DMS153 (cell line): ENCODE measurements around the gene POU3F3.

ENCODE experiments used
- DNase-seq: peaks from one replicate; lab custom pipeline; 2025; lab: John Stamatoyannopoulos, UW

The POU3F3 gene

GRCh38 chr2:104860451-104860790 is 6.5 kb downstream of the POU3F3 start:
- DNase-seq: no peak

GRCh38 chr2:104861351-104862057 is 7.6 kb downstream of the POU3F3 start:
- DNase-seq: no peak

DNA sequence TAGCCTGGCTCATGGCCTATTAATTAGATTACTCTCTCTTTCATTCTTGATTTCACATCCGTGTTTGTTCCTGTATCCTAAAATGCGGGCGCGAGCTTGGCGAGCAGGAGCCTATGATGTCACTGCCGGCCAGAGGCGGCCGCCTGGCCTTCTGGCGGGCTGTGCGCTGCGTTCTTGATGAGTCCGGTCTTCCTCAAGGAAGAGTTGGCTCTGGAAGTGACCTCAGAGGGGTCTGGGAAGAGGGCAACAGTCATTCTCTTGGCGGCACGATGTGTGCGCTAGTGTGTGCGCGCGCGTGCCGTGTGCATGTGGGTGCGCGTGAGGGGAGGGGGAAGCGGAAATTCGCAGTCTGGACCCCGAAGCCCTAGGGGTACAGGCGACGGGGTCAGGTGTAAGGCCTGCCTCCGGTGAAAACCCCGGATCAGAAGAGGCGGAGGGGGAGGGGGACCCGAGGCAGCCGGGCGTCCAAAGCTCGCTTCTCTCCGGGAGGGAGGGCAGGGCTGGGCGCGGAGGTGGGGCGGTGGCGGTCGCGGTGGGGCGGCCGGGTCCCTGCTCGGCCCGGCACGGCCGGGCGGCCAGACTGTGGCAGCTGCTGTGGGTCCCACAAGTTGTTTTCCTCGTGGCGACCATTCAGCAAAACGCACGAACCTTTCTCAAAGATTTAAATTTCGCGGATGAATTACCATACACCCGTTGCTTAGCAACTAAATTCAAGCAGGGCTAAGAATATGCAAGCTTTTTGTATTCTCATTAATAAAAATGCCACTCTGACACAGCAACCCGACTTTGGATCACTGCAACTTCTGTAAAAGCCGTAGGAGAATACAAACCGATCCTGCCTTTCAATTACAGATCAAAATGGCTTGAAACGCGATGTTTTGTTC is 8.4 kb downstream of the POU3F3 start:
- DNase-seq: no peak

- DNase-seq: no peak
These were observed 9.2 kb downstream of the POU3F3 start for GRCh38 chr2:104863146-104863467.

DNA sequence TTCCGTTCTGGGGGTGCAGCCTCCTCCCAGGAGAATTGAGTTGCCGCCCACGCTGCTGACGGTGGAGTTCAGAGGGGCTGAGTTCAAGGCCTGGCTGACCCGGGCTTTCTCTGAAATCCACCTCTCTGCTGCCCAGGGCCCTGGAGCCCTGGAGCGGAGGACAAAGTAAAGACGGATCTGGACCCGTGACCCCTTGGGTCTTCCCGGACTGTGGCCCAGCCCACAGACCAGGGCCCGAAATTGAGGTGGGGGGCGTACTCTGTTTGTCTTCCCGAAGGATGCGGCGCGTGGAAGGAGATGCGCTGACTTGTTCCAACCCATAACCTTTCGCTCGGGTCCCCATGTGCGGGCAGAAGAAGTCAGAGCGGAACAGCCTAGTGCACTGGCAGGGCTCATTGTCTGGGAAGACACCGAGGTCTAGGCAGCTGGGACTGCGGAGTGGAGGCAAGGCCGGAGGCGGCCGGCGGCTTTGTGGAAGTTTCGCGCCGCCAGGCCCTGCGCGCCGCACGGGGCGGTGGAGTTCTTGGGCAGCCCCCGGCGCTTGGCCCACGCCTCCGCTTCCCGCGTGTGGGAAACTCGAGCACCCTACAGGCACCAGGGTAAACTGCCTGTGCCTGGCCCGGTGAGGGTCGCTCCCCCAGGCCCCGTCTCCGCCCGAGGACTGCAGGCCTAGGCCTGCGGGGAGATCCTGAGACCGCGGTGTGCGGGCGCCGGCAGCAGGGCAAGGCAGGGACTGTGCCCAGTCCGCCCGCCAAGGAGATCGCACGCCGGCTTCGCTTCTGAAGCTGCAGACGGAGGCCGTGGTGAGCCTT is 9.8 kb downstream of the POU3F3 start:
- no peak for DNase-seq

DNA sequence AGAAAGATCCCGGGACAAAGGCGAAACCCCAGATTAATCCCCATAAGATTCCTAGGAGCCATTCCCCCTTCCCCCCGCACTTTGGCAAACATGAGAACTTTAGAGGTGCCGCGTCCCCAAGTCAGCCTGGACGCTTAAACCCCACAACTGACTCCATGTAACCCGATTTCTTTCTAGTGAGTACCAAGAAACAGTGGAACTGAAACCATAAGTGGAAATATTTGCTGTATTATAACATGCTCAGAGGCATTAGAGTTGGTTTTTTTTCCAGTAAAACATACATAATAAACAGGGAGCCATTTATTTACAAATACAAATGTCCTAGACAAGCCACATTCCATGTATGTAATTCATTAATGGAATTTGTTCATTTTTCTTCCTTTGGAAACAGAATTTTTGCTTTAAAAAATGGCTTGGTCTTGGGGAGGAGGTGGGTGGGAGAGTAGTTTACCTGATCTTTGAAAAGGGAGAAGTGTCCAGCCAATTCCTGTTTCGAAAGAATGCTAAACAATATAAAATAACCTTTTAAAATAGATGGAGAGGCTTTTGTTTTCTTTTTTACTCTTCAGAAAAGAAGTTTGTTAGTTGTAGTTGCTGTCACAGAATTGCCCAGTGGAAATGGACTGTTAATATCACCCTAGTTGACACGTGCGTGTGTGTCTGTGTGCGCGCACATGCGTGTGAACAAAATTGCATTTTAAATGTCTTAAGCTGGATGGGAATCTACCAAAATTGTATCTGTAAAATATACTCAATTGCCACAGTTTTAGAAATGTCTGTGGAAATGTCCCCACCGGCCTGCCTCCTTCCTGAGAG is 10.6 kb downstream of the POU3F3 start:
- DNase-seq: no peak

DNA sequence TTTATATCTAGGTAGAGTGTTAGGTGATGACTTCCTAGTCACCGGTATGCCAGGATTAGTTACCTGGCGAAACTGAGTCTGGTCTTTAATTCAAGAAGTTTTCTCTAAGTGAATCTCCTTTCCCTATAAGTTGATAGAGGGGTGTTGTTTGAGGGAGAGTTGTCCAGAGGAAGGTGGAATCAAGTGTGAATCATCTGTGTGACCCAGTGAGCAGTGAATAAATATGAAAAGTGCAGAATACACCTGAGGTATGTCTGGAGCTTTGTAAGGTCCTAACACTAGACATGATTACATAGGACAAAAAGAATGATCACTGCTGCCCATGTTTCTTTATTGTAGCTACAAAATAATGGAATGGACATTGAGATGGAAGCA is 11.2 kb downstream of the POU3F3 start:
- no peak for DNase-seq

- DNase-seq: no peak
These were observed 12.4 kb downstream of the POU3F3 start for GRCh38 chr2:104866122-104866864.

DNA sequence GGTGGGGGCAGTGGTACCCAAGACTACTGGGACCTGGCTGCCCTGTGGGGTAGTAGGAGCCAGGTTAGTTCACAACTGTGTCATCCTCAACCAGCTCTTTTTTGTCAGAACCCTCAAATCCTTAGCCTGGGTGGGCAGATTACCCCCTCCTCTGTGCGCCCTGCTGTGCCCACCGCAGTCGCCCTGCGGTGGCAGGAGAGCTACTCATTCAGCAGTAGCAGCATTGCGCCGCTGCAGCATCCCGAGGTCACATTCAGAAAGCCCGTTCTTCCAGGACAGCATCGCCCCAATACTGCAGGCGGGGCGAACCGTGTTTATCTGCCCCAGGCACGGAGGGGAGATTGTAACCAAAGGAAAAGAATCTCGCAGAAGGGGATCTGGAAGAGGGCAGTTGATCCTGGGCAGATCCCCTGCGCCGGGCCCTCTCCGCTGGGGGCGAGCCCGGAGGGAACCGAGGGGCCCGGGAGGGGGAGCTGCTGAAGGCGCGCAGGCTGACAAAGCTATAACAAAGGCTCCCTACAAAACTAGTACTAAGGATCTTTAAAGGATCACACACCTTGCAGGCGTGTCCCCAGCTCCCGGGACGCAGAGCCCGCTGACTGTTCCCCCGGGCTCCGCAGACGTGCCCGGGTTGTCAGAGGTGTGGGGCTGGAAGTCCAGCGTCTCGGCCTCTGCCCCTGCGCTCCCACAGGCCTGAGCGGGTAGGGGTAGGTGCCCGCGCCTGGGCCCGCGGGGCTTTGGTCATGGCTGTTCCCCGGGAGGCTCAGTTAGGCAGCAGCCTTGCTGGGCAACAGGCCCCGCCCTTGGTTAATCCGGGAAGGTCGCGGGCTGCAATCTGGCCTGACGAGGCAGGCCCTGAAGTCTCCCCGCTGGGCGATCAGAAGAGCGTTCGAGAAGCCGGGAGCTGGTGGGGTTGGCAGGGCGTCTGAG is 13.2 kb downstream of the POU3F3 start:
- no peak for DNase-seq

DNA sequence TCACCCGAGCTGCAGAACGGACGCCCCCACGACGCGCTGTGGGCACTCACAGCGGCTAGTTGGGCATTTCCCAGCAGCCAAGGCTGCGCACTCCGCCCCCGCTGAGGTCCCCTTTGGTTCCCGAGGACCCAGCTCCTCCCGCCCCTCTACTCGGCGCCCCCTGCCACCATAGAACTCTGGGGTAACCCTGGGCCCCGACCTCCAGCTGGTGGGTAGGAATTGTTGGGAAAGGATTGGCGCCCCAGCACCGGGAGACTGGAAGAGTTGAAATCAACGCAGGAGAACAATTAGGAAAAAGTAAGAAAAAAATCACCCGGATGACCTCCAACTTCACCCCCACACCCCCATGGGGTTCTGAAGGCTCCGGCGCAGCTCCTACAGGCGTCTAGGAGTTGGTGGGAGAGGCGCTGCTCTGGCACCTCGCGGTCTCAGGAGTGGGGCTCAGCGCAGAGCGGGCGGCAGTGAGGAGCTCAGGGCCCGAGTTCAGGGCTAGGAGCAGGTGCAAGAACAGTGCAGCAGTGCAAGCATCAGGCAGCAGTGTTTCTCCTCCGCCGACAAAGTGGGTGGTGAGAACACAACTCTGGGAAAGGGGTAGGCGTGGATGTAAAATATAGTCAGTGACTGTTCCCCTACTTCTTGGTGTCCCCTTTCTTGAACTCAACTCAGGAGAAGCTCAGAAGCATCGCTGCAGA is 14.0 kb downstream of the POU3F3 start:
- DNase-seq: no peak

GRCh38 chr2:104868505-104868866 is 14.6 kb downstream of the POU3F3 start:
- no peak for DNase-seq

GRCh38 chr2:104870100-104870975 is 16.4 kb downstream of the POU3F3 start:
- no peak for DNase-seq

DNA sequence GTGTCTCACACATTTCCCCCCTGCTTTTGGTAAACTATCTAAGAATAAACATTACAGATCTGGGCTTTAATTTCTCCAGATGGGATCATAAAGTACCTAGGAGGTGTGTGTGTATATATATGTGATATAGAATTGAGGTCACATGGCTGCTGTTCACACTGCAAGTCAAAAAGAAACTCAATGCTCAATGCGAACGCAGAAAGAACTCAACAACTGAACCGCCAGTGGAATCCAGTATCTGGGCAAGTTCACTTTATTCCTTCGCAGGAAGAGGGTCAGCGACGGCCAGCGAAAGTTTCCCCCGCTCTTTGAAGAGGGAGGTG is 17.7 kb downstream of the POU3F3 start:
- DNase-seq: no peak

- DNase-seq: no peak
These were observed 18.3 kb downstream of the POU3F3 start for GRCh38 chr2:104871972-104872865.

- peak; percentile 58 for DNase-seq
These were observed 19.2 kb downstream of the POU3F3 start for GRCh38 chr2:104872866-104873688.

GRCh38 chr2:104873689-104874054 is 19.8 kb downstream of the POU3F3 start:
- DNase-seq: no peak

- no peak for DNase-seq
These were observed 20.3 kb downstream of the POU3F3 start for GRCh38 chr2:104874230-104874629.
